ENCODE data around the gene YWHAB. TPM values are rescaled to one million over a fixed set of nuclear protein-coding genes. Genes with fewer than 3 reads are reported as not detected.

YWHAB gene
- total RNA-seq, 1 experiment from 2014 or later, result 377 TPM

DNA sequence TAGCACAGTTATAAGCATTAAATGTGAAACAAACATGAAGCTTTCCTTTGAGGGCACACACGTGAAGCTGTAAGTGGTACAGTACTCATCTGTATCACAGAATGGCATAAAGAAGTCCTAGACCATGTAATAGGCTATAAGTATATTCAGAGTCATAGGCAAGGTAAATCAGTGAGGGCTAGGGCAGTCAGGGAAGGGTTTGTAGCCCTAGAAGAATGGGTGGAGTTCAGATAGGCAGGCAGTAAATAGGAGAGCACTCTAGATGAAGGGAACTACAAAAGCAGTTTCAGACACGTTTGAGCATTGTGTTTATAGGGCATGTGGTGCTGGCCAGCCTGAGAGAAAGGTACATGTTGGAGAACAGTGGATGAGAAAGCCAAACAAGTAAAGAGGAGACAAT is 9.5 kb downstream of the YWHAB start:
- BruUV-seq (replicated peaks), result no TSS peak
- TF ChIP-seq, protein P1, sequence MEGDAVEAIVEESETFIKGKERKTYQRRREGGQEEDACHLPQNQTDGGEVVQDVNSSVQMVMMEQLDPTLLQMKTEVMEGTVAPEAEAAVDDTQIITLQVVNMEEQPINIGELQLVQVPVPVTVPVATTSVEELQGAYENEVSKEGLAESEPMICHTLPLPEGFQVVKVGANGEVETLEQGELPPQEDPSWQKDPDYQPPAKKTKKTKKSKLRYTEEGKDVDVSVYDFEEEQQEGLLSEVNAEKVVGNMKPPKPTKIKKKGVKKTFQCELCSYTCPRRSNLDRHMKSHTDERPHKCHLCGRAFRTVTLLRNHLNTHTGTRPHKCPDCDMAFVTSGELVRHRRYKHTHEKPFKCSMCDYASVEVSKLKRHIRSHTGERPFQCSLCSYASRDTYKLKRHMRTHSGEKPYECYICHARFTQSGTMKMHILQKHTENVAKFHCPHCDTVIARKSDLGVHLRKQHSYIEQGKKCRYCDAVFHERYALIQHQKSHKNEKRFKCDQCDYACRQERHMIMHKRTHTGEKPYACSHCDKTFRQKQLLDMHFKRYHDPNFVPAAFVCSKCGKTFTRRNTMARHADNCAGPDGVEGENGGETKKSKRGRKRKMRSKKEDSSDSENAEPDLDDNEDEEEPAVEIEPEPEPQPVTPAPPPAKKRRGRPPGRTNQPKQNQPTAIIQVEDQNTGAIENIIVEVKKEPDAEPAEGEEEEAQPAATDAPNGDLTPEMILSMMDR (IDR thresholded peaks at IDR 0.05; ENCODE audit: unreplicated experiment), result no peak
- Mint-ChIP-seq H3K4me1 (ENCODE audit: low read depth, unreplicated experiment) (peaks cover 58% of the 10 kb centered on the region), H3K27me3 (ENCODE audit: unreplicated experiment) (no peaks in the 10 kb centered on the region), H3K36me3 (ENCODE audit: insufficient read depth, unreplicated experiment) (peaks cover 37% of the 10 kb centered on the region), H3K9me3 (ENCODE audit: low read depth, unreplicated experiment) (no peaks in the 10 kb centered on the region), H3K4me3 (ENCODE audit: low read depth, unreplicated experiment) (no peak overlapping the region), H3K27ac (ENCODE audit: unreplicated experiment) (peak overlapping the region; percentile 5)
- DNase-seq, result no peak
- CTCF ChIA-PET, result interaction anchor here (1.0 kb wide), 1 partner anchor 8 kb away, joined by 3 read pairs; no protein-coding TSS in a partner anchor
- intact Hi-C loops (cut with micrococcal nuclease; ENCODE audit: unreplicated experiment), result no loop called here

DNA sequence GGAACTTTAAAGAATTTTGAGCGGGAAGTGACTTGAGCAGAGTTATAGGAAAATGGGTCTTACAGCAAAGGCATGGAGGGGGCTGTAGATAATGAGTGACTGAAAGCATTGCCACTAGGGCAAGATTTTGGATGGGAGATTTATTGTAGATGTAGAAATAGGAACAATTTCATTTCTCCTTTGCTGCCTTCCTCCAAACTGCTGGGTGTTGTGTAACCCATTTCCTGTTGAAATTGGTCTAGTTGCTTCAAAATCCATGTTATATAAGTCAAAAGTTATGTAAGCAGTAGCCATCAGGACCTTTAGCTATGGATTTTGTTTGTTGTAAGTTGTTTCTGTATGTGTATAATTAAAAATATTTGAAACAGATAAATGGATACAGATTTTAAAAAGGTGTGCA is 11.1 kb downstream of the YWHAB start:
- Mint-ChIP-seq H3K27ac (ENCODE audit: unreplicated experiment) (no peak overlapping the region), H3K27me3 (ENCODE audit: unreplicated experiment) (no peaks in the 10 kb centered on the region), H3K4me1 (ENCODE audit: low read depth, unreplicated experiment) (peaks cover 61% of the 10 kb centered on the region), H3K9me3 (ENCODE audit: low read depth, unreplicated experiment) (no peaks in the 10 kb centered on the region), H3K4me3 (ENCODE audit: low read depth, unreplicated experiment) (no peak overlapping the region), H3K36me3 (ENCODE audit: insufficient read depth, unreplicated experiment) (peaks cover 36% of the 10 kb centered on the region)
- no peak for DNase-seq
- BruUV-seq (replicated peaks), result no TSS peak
- intact Hi-C loops (cut with micrococcal nuclease; ENCODE audit: unreplicated experiment), result no loop called here
- TF ChIP-seq, protein P1 (IDR thresholded peaks at IDR 0.05; ENCODE audit: unreplicated experiment), result no peak
- CTCF ChIA-PET, result interaction anchor here (0.6 to 0.9 kb wide), 2 partner anchors 8 to 13 kb away, joined by 3 to 4 read pairs; partner anchors contain the start of gene PABPC1L

DNA sequence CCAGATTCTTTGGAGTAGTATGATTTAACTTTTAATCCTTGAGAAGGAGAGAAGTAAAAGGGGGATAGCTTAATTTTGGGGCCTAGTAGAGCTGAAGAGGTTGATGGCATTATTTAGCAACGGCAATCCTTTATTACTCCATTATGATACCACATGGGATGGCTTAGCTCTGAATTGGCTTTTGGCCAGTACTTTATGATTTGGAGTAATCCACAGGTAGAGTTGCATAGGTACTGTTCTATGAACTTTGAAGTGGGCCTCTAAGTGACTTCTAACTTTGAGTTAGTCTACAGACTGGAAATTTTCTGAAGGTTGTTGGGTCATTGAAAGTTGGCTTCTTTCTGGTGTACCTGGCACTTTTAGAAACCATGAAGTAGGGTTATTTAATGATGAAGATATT is 11.6 kb downstream of the YWHAB start:
- intact Hi-C loops (cut with micrococcal nuclease; ENCODE audit: unreplicated experiment), result no loop called here

DNA sequence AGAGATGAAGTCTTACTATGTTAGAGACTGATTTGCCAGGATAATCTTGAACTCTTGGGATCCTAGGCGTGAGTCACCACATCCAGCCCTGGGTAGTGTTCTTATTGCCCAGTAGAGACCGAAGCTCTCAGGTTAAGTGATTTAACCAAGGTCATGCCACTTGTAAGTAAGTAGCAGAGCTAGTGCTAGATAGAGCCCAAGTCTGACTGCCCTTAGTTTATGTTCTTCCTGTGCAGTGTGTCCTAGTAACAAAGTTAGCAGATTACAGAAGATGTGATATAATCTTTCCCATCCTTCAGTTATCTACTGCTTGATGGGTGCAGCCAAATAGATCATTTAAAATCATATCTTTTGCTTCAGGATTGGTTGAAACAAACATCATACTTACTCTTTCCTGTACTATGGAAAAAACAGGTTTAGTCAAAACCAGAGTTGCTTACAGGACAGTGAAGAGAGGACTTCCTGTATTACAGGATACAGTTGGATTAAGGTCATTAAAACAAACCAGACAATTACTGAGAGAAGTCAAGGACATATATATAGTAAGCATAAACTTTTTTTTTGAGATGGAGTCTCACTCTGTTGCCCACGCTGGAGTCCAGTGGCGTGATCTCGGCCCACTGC is 14.8 kb downstream of the YWHAB start:
- H3K36me3 Mint-ChIP-seq (ENCODE audit: insufficient read depth, unreplicated experiment), result peaks cover 40% of the 10 kb centered on the region
- no peaks in the 10 kb centered on the region for H3K27me3 Mint-ChIP-seq (ENCODE audit: unreplicated experiment)
- intact Hi-C loops (cut with micrococcal nuclease; ENCODE audit: unreplicated experiment), result no loop called here
- H3K4me1 Mint-ChIP-seq (ENCODE audit: low read depth, unreplicated experiment), result peaks cover 33% of the 10 kb centered on the region
- CTCF ChIA-PET, result interaction anchor here (0.6 kb wide), 1 partner anchor 15 kb away, joined by 3 read pairs; the partner anchor contains the start of gene YWHAB
- TF ChIP-seq, protein P1 (IDR thresholded peaks at IDR 0.05; ENCODE audit: unreplicated experiment), result no peak
- no TSS peak for BruUV-seq (replicated peaks)
- H3K9me3 Mint-ChIP-seq (ENCODE audit: low read depth, unreplicated experiment), result no peaks in the 10 kb centered on the region
- H3K4me3 Mint-ChIP-seq (ENCODE audit: low read depth, unreplicated experiment), result no peak overlapping the region
- no peak overlapping the region for H3K27ac Mint-ChIP-seq (ENCODE audit: unreplicated experiment)
- no peak for DNase-seq

More for the DNA sequence above, 11.6 kb downstream of the YWHAB start:
- Mint-ChIP-seq H3K4me1 (ENCODE audit: low read depth, unreplicated experiment) (peaks cover 59% of the 10 kb centered on the region), H3K27me3 (ENCODE audit: unreplicated experiment) (no peaks in the 10 kb centered on the region), H3K27ac (ENCODE audit: unreplicated experiment) (no peak overlapping the region), H3K9me3 (ENCODE audit: low read depth, unreplicated experiment) (no peaks in the 10 kb centered on the region), H3K36me3 (ENCODE audit: insufficient read depth, unreplicated experiment) (peaks cover 33% of the 10 kb centered on the region), H3K4me3 (ENCODE audit: low read depth, unreplicated experiment) (no peak overlapping the region)
- CTCF ChIA-PET, result interaction anchor here (0.6 to 0.9 kb wide), 2 partner anchors 9 to 12 kb away, joined by 3 to 4 read pairs; partner anchors contain the start of gene PABPC1L
- no TSS peak for BruUV-seq (replicated peaks)
- TF ChIP-seq, protein P1 (IDR thresholded peaks at IDR 0.05; ENCODE audit: unreplicated experiment), result no peak
- no peak for DNase-seq

Data from Calu3 (cell line).